EH (cell line): ENCODE measurements around the gene GRIK2.

Experiments
- DNase-seq: peaks from one replicate; pipeline ENCODE4 v3.0.0-alpha.2; 2015; ENCODE audit warnings: low read depth

Gene GRIK2

DNA sequence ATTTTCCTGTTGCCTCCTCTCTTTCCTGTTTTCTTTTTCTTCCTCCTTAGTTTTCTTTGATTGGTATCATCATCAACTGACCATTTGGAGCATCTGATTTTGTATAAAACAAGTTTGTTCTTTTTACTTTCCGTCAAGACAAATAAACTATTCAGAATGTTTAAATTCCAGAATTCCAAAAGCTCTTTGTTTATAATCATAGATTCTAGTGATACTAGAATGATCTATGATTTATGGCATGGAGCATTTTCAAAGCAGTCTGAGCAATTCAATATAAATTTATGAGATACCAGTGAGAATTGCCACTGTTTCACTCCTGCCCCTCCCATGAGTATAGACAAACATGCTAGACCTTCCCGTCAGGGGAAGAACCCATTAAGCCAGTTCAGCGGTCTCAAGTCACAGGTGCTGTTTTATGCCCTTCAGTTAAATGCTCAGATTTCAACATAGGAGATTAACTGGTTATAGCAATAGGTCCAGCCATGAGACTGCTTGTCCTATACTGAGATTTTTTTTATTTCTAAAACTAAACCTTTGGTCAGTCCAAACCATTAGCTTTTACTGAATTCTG is 60.7 kb downstream of the GRIK2 start:
- peak; percentile 28 for DNase-seq

- peak; percentile 55 for DNase-seq
These were observed 64.8 kb downstream of the GRIK2 start for GRCh38 chr6:101458336-101458735.

DNA sequence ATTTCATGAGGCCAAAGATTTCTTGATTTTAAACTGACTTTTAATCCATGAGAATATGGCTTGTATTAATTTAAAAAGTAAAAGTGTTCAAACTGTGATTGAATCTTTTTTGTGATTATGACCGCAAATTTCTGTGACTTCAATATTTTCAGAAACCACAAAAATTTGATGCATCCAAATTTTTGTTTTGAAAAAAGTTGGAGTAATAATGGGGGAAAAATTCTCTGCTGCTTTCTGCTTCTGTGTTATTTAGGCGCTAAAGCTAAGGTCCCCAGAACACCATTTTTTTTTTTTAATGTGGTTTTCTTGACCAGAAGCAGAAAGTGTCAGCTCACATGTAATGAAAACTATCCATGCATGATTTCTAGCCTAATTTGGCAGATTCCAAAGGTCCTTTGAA is 65.3 kb downstream of the GRIK2 start:
- peak; percentile 19 for DNase-seq

- DNase-seq: peak; percentile 78
These were observed 69.1 kb downstream of the GRIK2 start for GRCh38 chr6:101462576-101462975.

- no peak for DNase-seq
These were observed 72.4 kb downstream of the GRIK2 start for GRCh38 chr6:101465863-101466262.

- no peak for DNase-seq
These were observed 83.9 kb downstream of the GRIK2 start for GRCh38 chr6:101477436-101477835.

DNA sequence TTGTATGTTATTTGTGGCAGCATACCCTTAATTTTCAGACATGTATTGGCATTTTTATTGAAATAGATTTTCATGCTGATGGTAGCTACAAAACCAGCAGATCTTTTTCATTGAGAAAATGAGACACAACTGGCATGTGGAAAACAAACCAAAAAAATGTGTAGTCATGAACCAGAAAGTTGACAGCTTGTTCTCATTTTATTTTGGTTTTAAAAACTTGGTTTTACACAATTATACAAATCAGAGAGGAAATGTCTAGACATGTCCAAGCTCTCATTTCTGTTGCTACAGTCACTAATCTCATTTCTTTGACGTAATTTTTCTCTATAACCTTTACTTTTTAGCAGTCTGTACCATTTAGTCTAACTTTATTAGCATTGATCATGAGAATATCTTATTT is 85.4 kb downstream of the GRIK2 start:
- no peak for DNase-seq

- DNase-seq: no peak
These were observed 89.1 kb downstream of the GRIK2 start for GRCh38 chr6:101482606-101483005.

- no peak for DNase-seq
These were observed 91.3 kb downstream of the GRIK2 start for GRCh38 chr6:101484781-101485180.

- no peak for DNase-seq
These were observed 92.6 kb downstream of the GRIK2 start for GRCh38 chr6:101486124-101486523.

- no peak for DNase-seq
These were observed 93.2 kb downstream of the GRIK2 start for GRCh38 chr6:101486726-101487125.

GRCh38 chr6:101489456-101489855 is 95.9 kb downstream of the GRIK2 start:
- DNase-seq: no peak

GRCh38 chr6:101490857-101491256 is 97.3 kb downstream of the GRIK2 start:
- DNase-seq: peak; percentile 21

- no peak for DNase-seq
These were observed 109.3 kb downstream of the GRIK2 start for GRCh38 chr6:101502818-101503217.

DNA sequence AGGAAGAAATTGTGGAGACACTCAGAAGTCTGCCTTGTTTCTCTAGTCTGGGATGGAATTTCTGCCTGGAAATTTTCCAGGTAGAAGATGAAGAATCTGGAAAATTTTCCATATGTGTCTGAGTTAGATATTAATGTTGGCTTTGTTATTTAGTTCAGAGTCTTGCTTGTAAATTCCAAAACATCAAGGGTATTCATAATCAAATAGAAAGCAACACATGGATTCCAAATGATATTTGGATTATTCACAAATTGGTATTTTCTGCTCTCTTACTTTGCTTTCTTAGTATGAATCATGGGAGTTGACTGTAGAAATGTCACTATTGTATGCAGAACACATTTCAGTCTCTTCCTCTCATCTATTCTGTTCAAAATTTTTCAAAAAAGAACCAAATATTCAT is 116.0 kb downstream of the GRIK2 start:
- DNase-seq: peak; percentile 85

GRCh38 chr6:101513181-101513580 is 119.7 kb downstream of the GRIK2 start:
- DNase-seq: no peak

DNA sequence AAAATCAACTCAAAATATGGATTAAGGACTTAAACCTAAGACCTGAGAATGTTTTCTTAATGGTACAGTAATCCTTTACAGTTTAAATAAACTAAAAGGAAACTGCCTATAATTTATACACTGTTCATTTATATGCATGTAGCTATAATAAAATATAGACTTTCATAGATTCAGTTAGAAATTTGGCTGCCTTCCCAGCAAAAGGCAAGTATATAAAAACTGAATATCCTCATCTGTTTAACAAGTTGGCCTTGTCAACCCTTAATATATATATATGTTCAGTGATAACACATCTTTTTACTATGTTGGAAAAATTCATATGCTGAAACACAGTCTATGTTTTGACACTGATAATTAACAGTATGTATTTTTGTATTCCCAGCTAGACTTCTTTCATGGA is 123.1 kb downstream of the GRIK2 start:
- no peak for DNase-seq

DNA sequence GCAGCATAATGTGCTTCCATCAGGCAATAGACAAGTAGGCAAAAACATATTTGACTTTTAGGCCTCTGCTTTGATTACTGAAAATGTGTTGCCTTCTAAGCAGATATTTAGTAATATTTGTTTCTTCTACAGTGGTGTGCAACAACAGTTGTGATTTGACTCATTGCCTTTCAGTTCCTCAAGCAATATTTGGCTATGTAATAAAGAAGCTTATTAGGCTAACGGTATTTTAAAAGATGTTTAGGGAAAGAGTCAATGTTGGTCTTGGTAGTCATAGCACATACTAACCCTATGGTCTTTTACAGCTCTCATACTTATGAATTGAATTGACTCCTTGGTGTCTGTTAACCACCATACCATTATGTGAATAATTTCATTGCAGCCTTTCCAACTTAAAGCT is 124.1 kb downstream of the GRIK2 start:
- DNase-seq: no peak

- no peak for DNase-seq
These were observed 128.7 kb downstream of the GRIK2 start for GRCh38 chr6:101522254-101522653.

GRCh38 chr6:101527467-101527866 is 134.0 kb downstream of the GRIK2 start:
- DNase-seq: no peak

DNA sequence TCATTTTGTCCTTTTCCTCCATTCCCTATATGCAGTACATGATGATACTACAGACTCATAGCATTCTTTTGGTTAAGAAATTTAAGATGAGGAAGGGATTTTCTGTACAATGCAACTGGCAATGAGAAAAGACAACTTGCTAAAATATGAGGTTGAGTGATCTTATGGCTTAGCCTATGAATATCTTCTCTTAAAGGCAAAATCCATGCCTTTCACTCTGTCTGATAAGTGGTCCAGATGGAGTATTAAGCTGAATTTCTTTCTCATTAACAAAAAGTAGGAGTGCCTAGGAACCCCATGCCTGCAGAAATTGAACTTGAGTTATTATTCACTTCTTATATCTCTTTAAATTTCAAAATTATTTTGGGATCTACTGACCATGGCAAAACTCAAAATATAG is 135.3 kb downstream of the GRIK2 start:
- no peak for DNase-seq

DNA sequence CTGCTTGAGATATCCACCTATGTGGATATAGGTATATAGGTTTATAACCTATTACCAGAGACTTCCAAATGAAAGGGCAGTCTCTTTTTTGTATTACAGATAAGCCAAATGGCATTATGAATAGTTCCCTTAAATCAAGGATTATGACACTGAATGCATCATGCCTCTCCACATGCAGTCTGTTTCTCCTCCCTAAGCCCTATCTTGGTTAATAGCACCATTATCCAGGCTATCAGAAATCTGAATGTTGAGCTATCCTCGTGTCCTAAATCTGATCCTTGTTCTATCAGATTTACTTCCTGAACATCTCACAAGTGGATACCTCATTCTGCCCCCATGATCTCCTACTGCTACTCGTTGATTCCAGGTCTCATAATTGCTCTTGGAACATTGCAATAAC is 138.0 kb downstream of the GRIK2 start:
- DNase-seq: no peak

- peak; percentile 89 for DNase-seq
These were observed 140.9 kb downstream of the GRIK2 start for GRCh38 chr6:101534386-101534785.

- peak; percentile 3 for DNase-seq
These were observed 141.3 kb downstream of the GRIK2 start for GRCh38 chr6:101534821-101535220.
